ENCODE results near the gene TOP1.

The TOP1 gene

GRCh38 chr20:41058674-41059635 is 30.3 kb downstream of the TOP1 start:
- DNase-seq (ENCODE audit: low read depth in 2 of 2): no peak

DNA sequence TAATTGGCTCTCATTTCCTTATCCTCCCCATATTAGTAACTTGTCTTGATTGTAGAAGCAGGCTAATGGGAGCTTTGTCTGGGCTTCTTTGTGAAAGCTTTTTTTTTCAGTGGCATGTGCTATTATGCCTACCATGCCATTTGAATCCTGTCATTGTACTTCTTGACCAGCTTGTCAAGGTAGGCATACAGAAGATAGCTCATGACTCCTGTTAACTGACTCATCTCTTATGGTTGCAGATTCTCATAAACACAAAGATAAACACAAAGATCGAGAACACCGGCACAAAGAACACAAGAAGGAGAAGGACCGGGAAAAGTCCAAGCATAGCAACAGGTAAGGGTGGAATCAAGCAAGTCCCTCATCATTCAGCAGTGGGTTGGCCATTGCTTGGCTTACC is 32.5 kb downstream of the TOP1 start:
- no peak for DNase-seq (ENCODE audit: low read depth in 2 of 2)

DNA sequence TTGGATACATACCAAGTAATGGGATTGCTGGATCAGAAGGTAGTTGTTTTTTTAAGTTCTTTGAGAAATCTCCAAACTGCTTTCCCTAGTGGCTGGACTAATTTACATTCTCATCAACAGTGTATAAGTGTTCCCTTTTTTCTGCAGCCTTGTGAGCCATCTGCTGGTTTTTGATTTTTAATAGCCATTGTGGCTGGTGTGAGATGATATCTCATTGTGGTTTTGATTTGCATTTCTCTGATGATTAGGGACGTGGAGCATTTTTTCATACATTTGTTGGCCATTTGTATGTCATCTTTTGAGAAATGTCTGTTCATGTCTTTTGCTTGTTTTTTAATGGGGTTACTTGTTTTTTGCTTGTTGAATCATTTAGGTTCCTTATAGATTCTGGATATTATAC is 34.8 kb downstream of the TOP1 start:
- no peak for DNase-seq (ENCODE audit: low read depth in 2 of 2)

- no peak for DNase-seq (ENCODE audit: low read depth in 2 of 2)
Observed at GRCh38 chr20:41064377-41064776, 35.8 kb downstream of the TOP1 start.

- no peak for DNase-seq (ENCODE audit: low read depth in 2 of 2)
Observed at GRCh38 chr20:41065716-41066115, 37.1 kb downstream of the TOP1 start.

GRCh38 chr20:41068806-41069205 is 40.2 kb downstream of the TOP1 start:
- no peak for DNase-seq (ENCODE audit: low read depth in 2 of 2)

GRCh38 chr20:41072190-41072863 is 43.7 kb downstream of the TOP1 start:
- DNase-seq (ENCODE audit: low read depth in 2 of 2): no peak

DNA sequence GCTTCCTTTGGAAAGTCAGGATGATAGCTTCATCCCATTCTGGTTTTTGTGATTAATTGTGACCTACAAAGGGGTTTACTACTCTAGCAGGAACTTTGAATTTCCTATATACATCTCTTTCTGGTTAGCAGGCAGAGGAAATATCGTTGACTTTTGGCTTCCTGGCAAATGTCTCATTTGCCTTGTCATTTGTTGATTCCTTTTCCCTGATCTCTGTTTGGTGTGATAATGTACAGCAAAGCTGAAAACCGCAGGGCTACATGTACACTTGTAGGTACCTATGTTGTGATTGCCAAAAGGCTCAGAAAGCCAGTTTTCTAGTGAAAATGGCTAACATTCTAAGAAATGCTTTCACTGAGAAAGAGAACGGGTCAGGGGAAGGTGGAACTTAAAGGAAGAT is 44.3 kb downstream of the TOP1 start:
- no peak for DNase-seq (ENCODE audit: low read depth in 2 of 2)

DNA sequence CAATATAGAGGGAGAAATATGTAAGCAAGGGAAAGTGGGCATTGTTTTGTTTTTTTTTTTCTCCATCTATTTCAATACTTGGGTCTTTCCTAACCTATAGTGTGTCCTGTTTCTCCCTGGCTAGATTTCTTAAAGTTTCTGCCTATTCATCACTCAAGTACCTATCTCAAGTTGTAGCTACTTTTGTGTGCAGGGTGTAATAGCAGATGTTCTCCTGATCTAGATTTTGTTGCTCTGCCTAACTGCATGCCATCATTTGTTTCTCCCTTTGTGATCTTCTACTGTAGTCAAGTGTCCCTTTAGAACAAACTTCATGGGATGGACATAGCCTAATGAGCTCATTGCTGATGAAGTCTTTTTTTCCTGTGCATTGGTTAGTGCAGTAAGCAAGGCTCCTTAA is 45.8 kb downstream of the TOP1 start:
- no peak for DNase-seq (ENCODE audit: low read depth in 2 of 2)

- DNase-seq (ENCODE audit: low read depth in 2 of 2): no peak
Observed at GRCh38 chr20:41076776-41077175, 48.2 kb downstream of the TOP1 start.

DNA sequence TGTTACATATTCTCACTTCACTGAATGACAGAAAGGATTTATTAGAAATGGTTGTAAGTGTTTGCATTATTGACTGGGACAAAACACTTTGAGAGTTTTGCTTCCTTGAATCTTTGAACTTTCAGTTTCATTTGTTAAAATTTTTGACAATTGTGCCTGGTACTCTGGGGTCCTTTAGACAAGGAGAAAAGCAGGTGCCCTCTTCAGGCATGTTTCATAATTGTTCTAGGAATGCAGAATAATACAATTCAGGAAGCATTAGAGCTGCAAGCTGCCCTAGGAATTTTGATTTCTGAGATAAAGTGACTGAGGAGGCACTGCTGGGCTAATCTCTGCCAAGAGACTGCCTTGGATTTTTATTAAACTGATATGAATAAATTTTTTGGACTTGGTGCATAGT is 49.7 kb downstream of the TOP1 start:
- no peak for DNase-seq (ENCODE audit: low read depth in 2 of 2)

DNA sequence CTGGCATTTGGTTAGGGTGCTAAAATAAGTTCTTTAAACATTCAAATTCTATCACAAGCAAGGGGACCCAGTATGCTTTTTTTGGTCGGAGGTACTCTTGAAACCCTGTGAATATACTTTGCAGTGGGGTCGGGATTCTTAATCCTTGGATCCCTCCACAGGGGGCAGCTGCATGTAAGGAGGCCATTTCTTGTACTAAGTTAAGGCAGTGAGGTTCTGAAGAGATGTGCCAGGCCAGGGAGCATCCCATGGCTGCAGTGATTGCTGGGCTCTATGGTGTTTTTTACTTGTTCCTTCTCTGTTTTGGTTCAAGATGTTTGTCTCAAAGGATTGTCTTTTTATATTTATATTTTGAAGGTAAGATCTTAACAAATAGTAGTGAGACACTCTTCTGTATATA is 50.4 kb downstream of the TOP1 start:
- DNase-seq (ENCODE audit: low read depth in 2 of 2): no peak

DNA sequence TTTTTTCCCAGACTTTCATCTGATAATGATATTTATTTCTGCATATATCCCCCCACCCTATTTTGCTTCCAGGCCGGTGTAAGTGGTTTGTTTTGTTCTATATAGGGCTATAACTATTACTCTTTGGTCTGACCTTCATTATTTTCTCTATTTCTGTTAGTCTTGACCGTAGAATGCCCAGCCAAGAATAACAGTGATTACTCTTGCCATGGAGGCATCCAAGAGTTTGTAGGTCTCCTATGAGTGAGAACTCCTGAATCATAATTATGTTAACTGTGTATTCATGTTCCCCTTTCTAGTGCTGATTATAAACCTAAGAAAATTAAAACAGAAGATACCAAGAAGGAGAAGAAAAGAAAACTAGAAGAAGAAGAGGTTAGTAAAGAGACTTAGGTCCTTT is 52.2 kb downstream of the TOP1 start:
- DNase-seq (ENCODE audit: low read depth in 2 of 2): no peak

DNA sequence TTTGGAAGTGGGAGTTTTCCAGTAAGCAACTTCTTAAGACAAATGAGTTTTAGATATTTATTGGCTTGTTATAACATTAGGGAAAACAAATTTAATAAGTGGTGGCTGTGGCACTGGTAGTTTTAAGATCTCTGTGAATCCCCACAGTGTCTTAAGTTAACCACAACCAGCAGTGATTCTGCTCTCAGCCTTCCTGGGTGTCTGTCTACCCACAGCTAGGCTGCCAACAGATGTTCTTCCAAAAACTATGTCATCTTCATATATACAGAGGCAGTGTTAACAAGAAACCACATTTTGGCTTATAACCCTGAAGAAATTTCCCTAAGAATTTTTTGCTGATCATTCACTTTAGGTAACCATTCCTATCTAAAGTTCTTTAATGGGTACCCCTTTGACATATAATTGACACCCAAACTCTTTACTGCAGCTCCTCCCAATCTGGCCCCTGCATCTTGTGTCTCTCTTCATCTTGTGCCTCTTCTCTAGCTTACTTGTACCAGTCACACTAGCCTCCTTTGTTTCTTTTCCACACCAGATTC is 52.7 kb downstream of the TOP1 start:
- DNase-seq (ENCODE audit: low read depth in 2 of 2): no peak

- DNase-seq (ENCODE audit: low read depth in 2 of 2): no peak
Observed at GRCh38 chr20:41082306-41082705, 53.7 kb downstream of the TOP1 start.

DNA sequence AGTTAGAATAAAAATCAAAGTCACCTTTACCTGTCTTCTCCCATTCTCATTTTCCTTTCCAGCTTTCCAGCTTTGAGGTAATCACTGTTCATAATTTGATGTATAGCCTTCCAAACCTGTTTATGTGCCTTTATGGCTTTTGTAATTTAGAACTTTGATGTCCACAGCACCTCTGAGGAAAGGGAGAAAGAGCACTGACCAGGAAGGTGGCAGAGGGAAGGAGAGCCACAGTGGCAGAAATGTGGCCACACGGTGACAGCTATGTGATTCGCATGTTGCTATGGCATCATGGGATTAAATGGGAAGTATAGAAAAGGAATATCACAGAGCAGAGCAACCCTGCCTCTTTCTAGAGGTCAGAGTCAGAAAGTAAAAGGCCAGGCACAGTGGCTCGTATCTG is 57.0 kb downstream of the TOP1 start:
- DNase-seq (ENCODE audit: low read depth in 2 of 2): no peak

GRCh38 chr20:41086402-41087324 is 58.0 kb downstream of the TOP1 start:
- no peak for DNase-seq (ENCODE audit: low read depth in 2 of 2)

DNA sequence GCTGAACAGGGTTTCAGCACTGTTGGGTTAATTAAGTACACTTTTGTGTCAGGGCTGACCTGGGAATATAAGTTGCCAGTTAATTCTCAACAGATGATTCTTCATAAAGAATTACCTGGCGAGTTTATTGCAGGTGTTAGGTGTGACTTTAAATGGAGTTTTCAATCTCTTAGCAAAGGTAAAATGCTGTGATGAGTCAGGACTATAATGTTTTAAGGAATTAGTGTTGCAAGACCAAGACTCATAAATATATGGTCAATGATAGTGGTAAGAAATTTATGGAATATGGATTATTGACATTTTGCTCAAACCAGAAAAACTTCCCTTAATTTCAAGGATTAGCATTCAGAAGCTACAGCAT is 58.7 kb downstream of the TOP1 start:
- DNase-seq (ENCODE audit: low read depth in 2 of 2): no peak

- DNase-seq (ENCODE audit: low read depth in 2 of 2): no peak
Observed at GRCh38 chr20:41087777-41088176, 59.2 kb downstream of the TOP1 start.

GRCh38 chr20:41089555-41089954 is 60.9 kb downstream of the TOP1 start:
- DNase-seq (ENCODE audit: low read depth in 2 of 2): no peak

DNA sequence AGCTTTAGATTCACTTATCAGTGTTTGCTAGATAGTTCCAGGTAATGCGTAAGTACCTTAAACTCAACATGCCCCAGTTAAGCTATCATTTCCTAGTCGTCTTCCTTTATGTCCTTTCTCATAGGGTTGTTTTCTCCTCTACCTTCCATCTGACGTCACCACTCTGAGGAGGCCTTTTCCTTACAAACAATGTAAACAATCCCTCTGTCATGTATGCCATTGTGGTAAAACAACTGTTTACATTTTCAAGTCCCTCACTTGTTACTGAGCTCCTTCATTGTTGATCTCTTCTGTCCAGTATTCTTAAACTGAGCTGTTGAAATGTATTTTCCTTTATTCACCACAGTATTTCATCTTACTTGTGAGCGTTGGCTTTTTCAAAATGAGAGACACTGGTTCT is 63.3 kb downstream of the TOP1 start:
- DNase-seq (ENCODE audit: low read depth in 2 of 2): no peak

Data from stimulated activated CD4-positive, alpha-beta T cell treated with anti-CD3 and anti-CD28 coated beads, Interleukin-12 subunit alpha, Interleukin-12 subunit beta, amount 100 ng/mL, for 24 hours (primary cell).